NCI-H1694 treated with DMSO at 0.1 percent for 48 hours (cell line): ENCODE data around the gene PALLD.
A peak's percentile ranks its signal among the peaks of the same experiment; 100 is the strongest.

Experiments
- DNase-seq: peaks from one replicate; lab custom pipeline; 2025; lab: John Stamatoyannopoulos, UW

Gene PALLD

DNA sequence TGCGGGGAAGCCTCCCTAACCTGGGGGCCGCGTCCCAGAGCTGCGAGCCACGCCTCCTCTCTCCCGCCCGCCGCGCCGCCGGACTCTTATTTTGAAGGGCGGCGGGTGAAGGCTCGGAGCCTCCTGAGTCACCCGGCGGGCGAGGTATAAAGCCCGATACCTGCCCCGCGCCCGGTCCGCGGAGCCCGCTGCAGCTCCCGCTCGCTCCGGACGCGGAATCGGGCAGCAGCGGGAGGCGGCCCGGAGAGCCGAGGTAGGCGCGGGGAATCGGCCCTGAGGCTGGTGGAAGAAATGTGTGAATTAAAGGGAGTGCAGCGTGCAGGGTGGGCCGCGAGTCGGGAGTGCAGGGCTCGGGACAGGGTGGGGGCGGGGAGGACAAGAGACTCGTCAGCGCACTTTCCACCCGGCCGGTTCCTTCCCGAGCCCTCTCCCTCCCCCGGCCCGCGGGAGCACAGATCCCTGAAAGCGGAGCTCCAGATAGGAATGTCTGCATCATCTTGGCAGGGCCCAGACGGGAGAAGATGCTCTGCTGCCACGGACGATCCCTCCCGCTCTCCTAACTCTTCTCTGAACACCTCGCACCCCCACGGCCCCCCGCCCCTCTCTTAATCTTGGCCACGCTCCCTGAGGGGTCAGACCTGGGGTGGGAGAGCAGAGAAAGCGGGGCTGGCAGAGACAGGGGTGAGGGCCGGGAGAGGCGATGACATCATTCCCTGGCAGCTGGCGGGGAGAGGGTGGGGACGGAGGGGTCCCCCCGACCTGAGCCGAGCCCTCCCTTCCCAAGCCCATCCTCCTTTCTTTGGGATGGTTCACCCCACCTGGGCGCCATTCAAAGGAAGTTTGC is 335.3 kb downstream of the PALLD start:
- peak; percentile 44 for DNase-seq

DNA sequence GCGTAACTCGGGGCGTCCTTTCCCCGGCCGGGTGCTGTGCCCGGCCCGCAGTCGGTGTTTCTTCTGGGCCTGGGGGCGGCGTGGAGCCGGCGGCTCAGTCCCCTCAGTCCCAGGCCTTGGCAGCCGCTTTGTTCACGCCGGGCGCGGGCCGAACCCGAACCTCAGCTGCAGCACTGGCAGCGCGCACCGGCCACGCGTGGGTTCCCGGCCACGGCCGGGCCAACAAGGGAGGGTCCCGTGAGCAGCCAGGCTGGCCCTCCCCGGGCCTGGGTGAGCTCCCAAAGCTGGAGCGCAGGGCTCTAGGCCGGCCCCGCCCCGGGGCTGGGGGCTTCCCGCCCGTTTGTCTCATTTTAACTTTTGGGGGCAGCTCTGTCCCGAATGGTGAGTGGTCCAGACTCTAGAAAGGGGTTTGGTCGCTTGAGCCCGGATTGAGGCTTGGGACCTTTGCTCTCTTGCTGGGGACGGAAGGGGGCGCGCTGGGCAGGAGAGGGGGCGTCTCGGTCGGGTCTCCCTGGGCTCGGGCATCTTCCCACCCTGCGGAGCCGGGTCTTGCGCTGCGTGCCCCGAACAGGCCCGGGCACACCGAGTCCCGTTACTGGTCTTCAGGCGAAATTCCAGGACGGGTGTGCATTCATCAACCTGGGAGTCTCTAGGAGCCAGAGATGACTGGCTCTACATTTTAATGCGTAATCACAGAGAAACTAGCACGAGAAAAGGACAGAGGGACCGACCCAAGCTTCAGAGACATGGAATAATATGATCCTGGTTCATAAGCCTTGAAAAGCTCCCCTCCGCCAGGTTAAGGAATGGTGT is 336.1 kb downstream of the PALLD start:
- no peak for DNase-seq

DNA sequence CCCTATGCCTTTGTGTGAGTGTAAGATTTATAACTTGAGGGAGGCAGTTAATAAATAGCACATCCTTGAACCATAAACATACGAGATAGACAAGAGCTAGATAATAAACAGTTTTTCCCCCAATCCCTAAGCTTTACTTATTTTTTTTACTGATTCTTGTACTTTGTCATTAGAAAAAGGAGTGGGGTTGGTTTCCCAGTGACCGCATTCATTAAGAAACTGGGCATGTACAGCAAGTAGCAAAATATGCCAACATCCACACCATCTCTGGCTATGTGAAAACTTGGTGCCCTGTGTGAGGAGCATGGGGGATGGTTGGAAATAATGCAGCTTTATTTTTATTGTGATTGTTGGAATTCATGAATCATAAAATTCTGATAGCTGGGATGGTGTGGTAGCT is 337.0 kb downstream of the PALLD start:
- DNase-seq = no peak

DNA sequence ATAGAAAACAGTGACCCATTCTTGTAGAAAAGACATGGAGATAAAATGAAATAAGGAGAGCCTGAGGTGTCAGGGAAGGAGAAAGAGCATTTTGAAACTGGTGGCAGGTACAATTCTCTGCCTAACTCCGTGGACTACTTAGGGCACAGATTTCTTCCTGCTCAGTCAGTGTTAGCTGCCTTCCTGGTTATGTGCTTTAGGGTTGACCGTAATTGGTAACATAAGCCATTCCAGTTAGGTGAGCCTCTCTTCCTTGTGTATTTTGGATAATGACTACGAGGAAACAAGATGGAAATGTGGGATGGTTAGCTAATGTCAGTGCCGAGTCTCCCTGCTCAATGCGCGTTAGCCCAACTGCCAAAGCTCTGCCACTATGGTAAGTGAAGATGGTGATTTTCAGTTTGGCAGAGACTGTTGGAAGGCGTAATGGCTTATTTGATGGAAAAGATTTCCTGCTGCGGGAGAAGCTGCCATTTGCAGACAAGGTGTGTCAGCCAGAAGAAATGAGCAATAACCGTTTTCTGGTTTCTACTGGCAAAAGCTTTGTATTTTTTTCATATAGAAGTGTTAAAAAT is 339.1 kb downstream of the PALLD start:
- DNase-seq = no peak

DNA sequence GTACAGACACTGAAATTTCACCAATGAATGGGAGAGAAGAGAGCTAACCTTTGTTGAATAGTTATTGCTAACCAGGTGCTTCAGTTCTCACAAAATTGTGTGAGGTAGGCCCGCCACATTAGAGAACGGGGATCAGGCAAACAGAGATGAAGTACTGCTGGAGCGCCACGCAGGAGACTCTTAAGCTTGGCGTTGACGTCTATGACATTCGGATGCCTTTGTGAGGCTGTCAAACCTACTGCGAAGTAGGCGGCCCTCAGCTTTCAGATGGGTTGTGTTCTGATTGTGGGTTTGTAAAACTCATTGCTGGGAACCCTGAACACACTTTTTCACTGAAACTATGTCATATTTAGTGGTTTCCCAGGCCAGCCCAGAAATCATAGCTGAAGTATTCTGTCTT is 339.6 kb downstream of the PALLD start:
- no peak for DNase-seq

DNA sequence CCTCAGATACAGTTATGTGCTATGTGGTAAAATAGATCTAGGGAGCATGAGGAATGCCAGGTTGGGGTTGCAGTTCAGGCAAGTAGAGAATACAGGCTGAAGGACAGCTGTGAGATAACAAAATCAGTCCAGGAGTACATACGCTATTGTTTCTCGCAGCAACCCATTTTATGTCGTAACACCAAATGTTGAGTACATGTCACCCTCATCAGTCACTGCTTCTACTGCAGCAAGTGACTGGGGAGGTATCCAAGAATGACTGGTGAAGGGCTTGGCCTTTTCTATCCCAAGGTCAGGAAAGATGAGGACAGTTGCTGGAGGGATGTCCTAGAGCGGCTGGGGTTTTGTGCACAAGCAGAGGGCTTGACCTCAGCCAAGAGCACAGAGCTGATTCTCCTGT is 341.1 kb downstream of the PALLD start:
- no peak for DNase-seq

DNA sequence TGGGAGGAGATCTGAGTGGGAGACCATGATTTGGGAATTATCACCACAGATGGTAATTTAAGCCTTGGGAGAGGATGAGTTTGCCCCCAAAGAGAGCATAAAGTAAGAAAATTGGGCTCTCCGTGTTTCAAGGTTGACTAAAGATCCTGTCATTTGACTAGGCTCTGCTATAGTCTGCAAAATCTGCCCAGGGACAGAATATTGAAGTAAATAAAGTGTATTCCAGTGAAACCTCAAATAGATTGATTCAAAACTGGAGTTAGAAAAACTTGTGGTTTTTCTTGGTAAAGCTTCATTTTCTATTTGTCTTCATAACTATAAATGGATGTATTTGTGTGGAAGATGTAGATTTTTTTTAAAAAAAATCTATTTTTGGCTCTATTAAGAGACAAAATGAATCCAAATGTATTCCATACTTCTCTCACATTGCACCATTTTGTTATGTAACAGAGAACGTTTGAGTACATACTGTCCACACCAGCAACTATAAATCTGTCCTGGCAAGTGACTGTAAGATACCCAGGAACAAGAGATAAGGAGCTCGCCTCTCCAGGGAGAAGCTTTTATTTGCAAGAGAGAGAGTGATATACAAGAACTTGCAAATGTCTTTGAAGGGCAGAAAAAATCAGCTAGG is 343.0 kb downstream of the PALLD start:
- no peak for DNase-seq

DNA sequence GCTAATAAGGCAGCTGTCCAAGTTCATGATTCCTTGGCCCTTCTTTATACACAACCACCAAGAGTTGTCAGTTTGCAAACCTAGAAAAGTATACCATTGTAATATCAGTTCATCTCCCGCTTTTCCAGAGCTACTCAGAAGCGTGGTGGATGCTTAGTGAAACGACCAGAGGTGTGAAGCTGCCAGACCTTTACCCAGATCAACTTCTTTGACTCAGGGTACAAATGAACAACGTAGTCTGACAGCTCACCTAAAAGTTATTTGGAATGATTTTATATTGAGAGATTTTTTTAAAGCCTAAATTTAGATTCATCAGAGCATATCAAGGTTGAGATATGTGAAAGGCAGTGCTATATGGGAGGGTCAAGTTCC is 343.5 kb downstream of the PALLD start:
- no peak for DNase-seq

DNA sequence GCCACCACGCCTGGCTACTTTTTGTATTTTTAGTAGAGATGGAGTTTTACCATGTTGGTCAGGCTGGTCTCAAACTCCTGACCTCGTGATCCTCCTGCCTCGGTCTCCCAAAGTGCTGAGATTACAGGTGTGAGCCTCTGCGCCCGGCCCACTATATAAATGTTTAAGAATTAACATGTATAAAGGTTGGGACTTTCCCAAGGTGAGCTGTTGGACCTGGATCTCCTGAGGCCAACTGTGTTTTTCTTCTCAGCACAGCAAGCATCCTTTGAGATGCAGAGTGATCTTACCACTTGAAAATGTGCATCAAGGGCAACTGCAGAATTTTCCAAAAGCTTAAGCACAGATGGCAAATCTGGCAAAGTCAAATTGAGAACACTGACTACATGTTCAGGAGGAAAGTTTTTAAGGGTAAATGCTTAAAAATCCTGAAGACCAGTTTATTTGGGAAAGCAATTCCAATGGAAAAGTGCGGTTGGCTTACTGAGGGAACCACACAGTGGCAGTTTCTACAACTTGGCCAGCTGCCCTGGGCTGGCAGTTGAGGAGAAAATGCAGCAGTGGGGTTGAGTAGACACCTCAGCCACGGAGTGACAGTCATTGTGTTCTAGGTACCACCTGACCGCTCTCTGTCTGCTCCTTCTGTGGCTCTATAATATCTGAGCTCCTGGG is 344.3 kb downstream of the PALLD start:
- no peak for DNase-seq

DNA sequence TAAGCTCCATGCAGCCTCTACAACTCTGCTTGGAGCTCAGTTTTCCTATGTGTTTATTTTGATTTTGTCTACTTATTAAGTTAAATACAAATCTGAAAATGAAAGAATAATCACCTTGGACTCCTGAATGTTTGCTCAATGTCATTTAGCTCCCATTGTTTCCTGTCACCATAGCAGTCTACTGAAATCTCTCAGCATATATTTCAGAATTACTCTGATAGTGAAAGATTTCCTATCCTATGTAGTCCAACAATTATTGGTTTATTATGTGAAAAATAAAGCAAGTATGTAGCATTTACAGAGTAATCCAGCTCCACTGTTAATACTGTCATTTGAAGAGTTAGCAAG is 344.8 kb downstream of the PALLD start:
- no peak for DNase-seq

DNA sequence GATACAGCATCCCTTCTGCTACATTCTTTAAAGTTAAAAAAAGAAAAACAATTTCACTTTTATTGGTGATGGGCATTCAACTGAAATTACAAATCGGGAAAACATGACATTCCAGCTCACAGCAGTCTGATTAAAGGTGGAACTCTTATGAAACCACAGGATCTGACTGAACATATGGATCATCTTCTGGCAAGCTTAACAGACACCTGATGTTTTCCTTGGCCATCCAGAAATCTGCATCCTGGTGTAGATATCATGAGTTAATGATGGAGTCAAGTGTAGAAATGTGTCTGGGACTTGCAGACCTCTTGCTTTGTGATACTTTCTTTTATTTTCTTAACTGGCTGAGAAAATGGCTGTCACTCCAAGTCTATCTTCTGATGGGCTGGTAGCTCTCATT is 345.3 kb downstream of the PALLD start:
- no peak for DNase-seq

DNA sequence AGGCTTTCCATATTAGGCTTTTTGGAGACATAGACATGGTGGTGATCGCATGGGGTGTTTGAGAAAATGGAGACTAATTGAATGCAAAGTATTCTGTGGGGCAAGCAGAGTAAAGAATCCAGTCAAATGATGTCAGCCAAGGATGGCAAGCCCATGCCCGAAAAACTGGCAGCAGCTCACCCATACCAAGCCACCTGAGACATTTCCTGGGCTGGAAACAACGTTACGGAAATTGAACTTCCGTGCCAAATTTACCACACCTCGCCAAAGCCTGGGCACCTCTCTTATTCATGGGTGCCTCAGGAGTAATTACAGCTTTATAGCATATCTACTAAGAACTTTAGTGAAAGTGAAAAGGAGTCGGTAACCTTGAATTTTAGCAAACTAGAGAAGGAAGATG is 346.8 kb downstream of the PALLD start:
- DNase-seq = no peak

DNA sequence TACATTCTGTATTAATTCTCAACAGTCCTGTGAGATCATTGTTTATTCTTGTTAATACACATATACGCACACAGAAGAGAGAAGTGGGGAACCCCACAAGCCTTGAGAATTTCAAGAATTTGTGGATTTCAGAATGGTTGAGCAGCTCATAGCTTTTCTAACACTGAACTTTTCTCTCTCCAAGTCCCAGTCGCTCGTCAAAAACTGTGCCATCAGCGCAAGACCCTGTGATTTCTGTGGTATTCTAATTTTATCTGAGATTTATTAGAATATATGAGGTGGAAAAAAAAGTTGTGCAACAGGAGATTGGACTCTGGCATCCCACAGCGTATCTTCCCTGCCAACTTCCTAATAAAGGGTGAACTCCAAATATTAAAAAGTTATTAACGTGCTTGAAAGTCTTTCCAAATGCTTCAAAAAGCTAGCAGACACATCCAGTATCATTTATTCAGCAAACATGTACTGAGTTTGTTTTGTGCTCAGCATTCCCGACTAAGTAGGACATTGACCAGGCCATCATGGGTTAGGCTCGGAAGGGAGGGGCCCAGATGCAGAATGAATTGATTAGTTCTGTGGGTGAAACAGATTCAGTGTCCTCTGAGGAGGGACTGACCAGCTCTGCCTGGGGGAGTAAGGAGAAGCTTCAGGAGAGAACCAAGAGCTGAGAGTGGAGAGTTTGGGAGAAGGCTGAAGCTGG is 347.6 kb downstream of the PALLD start:
- no peak for DNase-seq

DNA sequence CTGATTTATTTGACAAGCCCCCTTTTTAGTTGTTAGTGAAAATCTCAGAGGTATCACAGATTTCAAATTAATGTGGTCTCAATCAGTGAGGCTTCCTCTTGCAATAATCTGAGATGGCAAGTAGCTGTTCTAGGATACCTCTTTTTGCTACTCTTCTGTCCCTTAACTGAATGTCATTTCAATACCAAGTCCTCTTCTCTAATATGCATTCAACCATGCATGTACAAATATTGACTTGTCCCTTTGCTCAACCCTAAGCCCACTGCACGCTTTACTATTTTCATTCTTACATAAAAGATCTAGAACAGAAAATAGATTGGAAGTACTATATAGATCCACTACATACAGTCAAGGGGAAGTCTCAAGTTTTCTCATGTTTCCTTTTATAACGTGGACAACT is 349.0 kb downstream of the PALLD start:
- no peak for DNase-seq

DNA sequence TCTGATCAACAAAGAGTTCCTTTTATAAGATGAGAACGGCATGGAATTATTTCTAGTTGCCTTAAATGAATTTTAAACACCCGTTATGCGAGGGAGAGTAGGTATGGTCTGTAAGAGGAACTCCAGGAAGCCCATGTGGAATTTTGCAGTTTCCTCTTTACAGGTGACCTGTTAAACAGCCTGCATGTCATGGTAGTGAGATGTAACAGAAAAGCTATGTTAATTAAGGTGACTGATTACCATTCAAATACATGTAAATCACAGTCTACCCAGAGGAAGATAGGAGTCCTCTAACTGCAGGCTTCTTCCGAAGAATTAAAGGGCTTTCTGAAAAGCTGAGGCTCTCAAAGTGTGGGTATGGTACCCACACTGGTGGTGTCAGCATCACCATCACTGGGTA is 349.6 kb downstream of the PALLD start:
- DNase-seq = no peak

DNA sequence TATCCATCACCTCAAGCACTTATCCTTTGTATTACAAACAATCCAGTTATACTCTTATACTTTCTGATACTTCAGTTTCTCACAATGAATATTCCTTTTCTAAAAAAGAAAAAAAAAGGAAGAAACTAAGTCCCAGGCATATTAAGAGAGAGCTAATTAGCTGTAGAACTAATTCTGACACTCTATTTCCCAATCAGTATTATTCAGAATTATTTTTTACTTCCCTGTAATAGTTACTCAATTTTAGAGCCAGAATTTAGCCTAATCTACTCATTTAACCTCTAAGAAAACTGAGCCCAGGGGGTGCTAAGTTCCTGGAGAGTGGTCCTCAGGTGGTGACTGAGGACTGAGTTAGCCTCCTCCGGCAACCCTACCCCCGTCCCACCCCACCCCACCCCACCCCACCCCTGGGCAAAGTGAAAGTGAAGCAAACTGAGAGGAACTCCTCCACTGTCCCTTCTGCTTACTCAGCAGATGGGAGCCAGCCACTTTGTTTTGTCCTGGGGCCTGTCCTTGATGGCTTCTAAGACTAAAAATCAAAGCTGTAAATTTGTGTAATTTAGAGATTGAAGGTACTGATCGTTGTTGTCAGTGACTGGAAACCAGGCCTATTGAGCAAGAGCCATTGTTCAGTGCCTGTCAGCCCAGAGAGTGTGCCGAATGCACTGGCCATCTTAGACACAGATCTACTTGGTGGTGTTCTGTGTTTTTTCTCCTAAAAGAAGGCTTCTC is 351.1 kb downstream of the PALLD start:
- DNase-seq = no peak

DNA sequence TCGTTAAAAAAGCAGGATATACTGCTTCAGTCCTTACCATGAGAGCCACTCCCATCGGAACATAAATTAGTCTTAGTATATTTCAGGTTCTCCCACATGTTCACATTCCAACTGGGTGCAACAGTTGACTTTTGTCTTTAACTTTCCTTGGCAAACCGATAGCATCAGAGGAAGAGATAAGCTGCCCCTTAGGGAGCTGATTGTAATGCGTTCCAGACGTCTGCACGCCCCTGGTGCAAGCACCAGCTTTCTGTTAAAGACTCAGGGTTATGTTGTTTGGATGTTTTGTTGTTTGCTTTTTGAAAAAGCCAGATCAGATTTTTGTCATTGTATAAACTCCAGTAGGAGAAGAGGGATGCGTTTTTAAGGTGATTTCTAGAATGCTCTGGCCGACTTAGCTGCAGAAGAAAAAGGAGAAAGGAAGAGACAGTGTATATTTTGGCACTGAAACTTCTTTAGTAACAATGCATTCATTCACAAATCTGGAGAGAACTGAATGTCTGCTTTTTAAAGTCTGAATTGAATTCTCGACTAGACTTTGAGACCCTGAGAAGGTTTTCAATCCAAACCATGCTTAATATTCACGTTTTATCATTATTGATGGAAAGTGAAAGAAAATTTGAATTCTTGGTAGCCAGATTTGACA is 352.3 kb downstream of the PALLD start:
- DNase-seq = no peak

DNA sequence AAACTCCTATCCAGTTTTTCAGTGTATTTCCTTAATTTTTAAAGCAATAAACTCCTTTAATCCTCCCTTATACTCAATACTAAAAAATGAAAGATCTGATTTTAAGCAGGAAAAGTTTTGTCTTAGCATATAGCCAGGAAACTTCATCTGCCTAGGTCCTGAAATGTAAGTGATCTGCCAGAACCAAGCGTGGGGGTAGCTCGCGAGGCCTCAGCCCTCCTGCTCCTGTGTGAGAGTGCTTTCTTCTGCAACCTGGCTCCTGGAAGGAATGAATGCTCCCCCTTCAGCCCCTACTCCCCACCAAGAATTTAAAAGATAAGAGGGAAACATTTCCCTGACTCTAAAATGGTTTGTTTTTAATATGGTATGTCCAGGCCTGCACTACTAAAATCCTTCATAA is 353.1 kb downstream of the PALLD start:
- no peak for DNase-seq

DNA sequence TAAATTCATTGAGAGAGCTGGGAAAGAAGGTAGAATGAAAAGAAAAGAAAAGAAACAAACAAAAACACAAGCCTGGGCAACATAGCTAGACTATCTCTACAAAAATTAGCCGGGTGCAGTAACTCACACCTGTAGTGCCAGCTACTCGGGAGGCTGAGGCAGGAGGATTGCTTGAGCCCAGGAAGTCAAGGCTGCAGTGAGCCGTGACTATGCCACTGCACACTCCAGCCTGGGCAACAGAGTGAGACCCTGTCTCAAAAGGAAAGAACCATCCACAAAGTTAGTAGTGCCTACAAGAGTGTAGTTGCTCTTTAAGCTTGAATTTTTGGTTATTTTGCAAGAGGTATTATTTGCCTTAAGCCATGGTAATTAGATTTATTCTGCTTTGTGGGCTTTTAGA is 355.5 kb downstream of the PALLD start:
- no peak for DNase-seq

DNA sequence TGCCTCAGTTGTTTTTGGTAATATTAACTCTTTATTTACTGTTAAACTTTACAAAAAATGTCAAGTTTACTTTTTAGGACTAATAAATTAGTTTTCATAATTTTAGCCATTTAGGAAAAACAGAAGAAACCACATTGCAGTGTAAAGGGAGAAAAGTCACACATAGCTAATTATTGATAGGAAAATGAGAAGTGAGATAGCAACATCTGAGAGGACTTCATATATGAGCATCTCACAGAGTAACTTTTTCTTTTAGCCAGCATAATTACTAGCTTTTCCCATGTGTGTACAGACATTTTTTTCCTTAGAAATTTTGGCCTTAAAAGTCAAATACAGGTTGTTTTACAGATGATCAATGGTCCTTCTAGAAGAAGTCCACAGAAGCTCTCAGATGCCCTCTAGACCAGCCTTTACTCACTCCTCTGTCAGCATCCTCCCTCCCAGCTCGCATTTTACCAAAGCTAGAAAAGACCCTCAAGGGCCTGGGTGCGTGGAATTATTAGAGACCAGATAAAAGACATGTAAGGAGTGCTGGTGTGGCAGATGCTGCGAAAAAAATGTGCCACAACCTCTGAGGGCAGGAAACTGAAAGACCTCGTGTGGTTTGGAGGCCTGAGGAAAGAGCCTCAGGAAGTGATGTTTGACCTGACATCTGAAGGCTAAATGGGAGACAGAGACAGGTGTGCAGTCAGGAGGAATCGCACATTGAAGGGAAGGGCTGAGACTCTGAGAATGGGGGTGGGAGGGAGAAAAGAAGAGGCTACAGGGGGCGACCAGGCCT is 356.3 kb downstream of the PALLD start:
- no peak for DNase-seq
